HG02938 (cell line): ENCODE measurements around the gene TBX19.
"Not testable (repeated sequence)": the region's sequence is repeated elsewhere in the genome, so short reads cannot be mapped to it uniquely, and the experiment has no call there.

Source experiments
- ATAC-seq: cut with Tn5 transposase; IDR thresholded peaks from one replicate; pipeline ENCODE4 v1.9.1; 2021; ENCODE audit warnings: mild to moderate bottlenecking, moderate library complexity; ENCODE audit not compliant: unreplicated experiment

The TBX19 gene

GRCh38 chr1:168354335-168355269 is 73.9 kb downstream of the TBX19 start:
- not testable (repeated sequence) for ATAC-seq

GRCh38 chr1:168360151-168361021 is 79.7 kb downstream of the TBX19 start:
- ATAC-seq = no peak

- no peak for ATAC-seq
These were observed 80.6 kb downstream of the TBX19 start for GRCh38 chr1:168361252-168361651.

DNA sequence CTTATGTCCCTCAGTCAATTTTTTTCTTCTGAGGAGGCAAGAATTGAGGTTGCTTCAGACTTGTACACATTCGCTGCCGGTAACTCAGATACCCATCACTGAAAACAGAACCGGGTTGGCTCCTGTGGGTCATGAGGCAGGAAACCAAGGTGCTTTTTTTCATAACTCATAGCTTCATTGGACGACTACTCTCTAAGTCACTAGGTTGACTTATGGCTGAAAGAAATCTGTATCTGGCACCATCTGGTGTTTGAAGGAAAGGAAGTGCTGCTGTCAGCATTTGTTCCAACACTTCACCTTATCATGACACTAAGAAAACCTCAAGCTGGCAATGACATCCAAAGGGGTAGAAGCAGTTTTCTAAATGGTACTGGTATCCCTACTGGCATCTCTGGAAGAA is 82.3 kb downstream of the TBX19 start:
- no peak for ATAC-seq
